ENCODE measurements around the gene MPC2.

MPC2 gene

DNA sequence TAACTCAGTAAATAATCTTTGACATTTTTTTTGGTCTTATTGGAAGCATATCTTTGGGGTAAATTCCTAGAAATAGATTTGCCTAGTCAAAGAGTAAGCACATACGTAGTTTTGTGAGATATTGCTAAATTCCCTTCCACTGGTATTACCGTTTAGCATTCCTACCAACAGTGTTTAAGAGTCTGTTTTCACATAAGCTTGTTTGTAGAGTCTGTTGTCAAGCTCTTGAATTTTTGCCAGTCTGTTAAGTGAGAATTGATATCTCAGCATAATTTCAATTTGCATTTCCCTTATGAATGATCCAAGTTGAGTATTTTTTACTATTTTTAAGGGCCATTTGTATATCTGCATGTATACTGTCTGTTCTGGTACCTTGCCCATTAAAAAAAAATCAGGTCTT is 37.0 kb upstream of the MPC2 start:
- H3K4me3 ChIP-seq (ENCODE audit: low read depth, low read length), result no peak overlapping the region
- TF ChIP-seq, protein P1, sequence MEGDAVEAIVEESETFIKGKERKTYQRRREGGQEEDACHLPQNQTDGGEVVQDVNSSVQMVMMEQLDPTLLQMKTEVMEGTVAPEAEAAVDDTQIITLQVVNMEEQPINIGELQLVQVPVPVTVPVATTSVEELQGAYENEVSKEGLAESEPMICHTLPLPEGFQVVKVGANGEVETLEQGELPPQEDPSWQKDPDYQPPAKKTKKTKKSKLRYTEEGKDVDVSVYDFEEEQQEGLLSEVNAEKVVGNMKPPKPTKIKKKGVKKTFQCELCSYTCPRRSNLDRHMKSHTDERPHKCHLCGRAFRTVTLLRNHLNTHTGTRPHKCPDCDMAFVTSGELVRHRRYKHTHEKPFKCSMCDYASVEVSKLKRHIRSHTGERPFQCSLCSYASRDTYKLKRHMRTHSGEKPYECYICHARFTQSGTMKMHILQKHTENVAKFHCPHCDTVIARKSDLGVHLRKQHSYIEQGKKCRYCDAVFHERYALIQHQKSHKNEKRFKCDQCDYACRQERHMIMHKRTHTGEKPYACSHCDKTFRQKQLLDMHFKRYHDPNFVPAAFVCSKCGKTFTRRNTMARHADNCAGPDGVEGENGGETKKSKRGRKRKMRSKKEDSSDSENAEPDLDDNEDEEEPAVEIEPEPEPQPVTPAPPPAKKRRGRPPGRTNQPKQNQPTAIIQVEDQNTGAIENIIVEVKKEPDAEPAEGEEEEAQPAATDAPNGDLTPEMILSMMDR (conservative IDR thresholded peaks at IDR 0.05; ENCODE audit: low read depth, low read length), result no peak
- DNase-seq (ENCODE audit: low read depth), result no peak

DNA sequence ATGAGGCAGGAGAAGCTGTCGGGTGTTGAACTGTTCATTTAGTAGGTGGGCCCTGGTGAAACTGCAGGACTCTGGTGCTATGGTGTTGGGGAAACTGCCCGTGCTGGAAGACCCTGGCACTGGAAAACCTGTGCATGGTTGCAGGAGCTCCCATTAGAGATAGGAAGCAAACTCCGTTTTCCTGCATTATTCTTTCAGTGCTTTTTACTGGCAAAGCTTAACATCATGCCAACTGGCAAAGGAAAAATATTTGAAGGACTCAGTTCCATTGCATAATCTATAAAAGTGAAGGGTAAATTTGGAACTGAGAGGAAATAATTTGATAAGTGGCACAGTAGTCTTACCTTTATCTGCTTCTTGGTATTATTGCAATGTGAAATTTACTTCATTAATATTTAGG is 31.7 kb upstream of the MPC2 start:
- TF ChIP-seq, protein P1 (conservative IDR thresholded peaks at IDR 0.05; ENCODE audit: low read depth, low read length), result no peak
- H3K4me3 ChIP-seq (ENCODE audit: low read depth, low read length), result no peak overlapping the region
- no peak for DNase-seq (ENCODE audit: low read depth)

- no peak overlapping the region for H3K4me3 ChIP-seq (ENCODE audit: low read depth, low read length)
- TF ChIP-seq, protein P1 (conservative IDR thresholded peaks at IDR 0.05; ENCODE audit: low read depth, low read length), result no peak
- no peak for DNase-seq (ENCODE audit: low read depth)
These were observed 29.2 kb upstream of the MPC2 start for GRCh38 chr1:167966050-167966449.

DNA sequence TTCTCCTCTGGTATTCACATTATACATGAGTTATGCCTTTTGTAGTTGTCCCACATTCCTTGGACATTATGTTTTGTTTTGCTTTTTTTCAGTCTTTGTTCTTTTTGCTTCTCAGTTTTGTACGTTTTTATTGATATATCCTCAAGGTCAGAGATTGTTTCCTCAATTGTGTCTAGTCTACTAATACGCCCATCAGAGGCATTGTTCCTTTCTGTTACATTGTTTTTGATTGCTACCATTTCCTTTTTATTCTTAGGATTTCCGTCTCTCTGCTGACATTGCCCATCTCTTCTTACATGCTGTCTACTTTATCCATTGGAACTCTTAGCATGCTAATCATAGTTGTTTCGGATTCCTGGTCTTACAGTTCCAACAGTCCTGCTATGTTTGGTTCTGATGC is 27.8 kb upstream of the MPC2 start:
- no peak overlapping the region for H3K4me3 ChIP-seq (ENCODE audit: low read depth, low read length)
- TF ChIP-seq, protein P1 (conservative IDR thresholded peaks at IDR 0.05; ENCODE audit: low read depth, low read length), result no peak
- no peak for DNase-seq (ENCODE audit: low read depth)

GRCh38 chr1:167957710-167958109 is 20.8 kb upstream of the MPC2 start:
- DNase-seq (ENCODE audit: low read depth), result no peak
- H3K4me3 ChIP-seq (ENCODE audit: low read depth, low read length), result no peak overlapping the region
- TF ChIP-seq, protein P1 (conservative IDR thresholded peaks at IDR 0.05; ENCODE audit: low read depth, low read length), result no peak

- DNase-seq (ENCODE audit: low read depth), result no peak
- TF ChIP-seq, protein P1 (conservative IDR thresholded peaks at IDR 0.05; ENCODE audit: low read depth, low read length), result no peak
- no peak overlapping the region for H3K4me3 ChIP-seq (ENCODE audit: low read depth, low read length)
These were observed 19.0 kb upstream of the MPC2 start for GRCh38 chr1:167955915-167956314.

- H3K4me3 ChIP-seq (ENCODE audit: low read depth, low read length), result no peak overlapping the region
- TF ChIP-seq, protein P1 (conservative IDR thresholded peaks at IDR 0.05; ENCODE audit: low read depth, low read length), result no peak
- DNase-seq (ENCODE audit: low read depth), result no peak
These were observed 13.7 kb upstream of the MPC2 start for GRCh38 chr1:167950569-167950968.

Data from choroid plexus epithelial cell (primary cell).